Left forelimb (tissue), 1 donor: ENCODE measurements around the gene SLC2A8.
A peak's percentile ranks its signal among the peaks of the same experiment; 100 is the strongest.

Source experiments
- DNase-seq: peaks from one replicate; pipeline ENCODE4 v3.0.0-alpha.2; 2018; ENCODE audit warnings: low spot score

The SLC2A8 gene

GRCh38 chr9:127403507-127404192 is 6.7 kb downstream of the SLC2A8 start:
- no peak for DNase-seq

- DNase-seq: no peak
These were observed 7.7 kb downstream of the SLC2A8 start for GRCh38 chr9:127404631-127405030.

GRCh38 chr9:127405344-127406125 is 8.6 kb downstream of the SLC2A8 start:
- no peak for DNase-seq

GRCh38 chr9:127406799-127407491 is 10.0 kb downstream of the SLC2A8 start:
- no peak for DNase-seq

- DNase-seq: no peak
These were observed 10.5 kb downstream of the SLC2A8 start for GRCh38 chr9:127407492-127407843.

- no peak for DNase-seq
These were observed 14.2 kb downstream of the SLC2A8 start for GRCh38 chr9:127411122-127411521.

- DNase-seq: no peak
These were observed 18.2 kb downstream of the SLC2A8 start for GRCh38 chr9:127415141-127415540.

- no peak for DNase-seq
These were observed 18.7 kb downstream of the SLC2A8 start for GRCh38 chr9:127415657-127416056.

GRCh38 chr9:127417131-127418036 is 20.4 kb downstream of the SLC2A8 start:
- DNase-seq: no peak

GRCh38 chr9:127418037-127418471 is 21.1 kb downstream of the SLC2A8 start:
- no peak for DNase-seq

- no peak for DNase-seq
These were observed 22.4 kb downstream of the SLC2A8 start for GRCh38 chr9:127419348-127419747.

- no peak for DNase-seq
These were observed 24.1 kb downstream of the SLC2A8 start for GRCh38 chr9:127421057-127421456.

- no peak for DNase-seq
These were observed 25.3 kb downstream of the SLC2A8 start for GRCh38 chr9:127422133-127422782.

GRCh38 chr9:127422787-127423186 is 25.8 kb downstream of the SLC2A8 start:
- no peak for DNase-seq

GRCh38 chr9:127423476-127423933 is 26.5 kb downstream of the SLC2A8 start:
- DNase-seq: no peak

GRCh38 chr9:127423934-127424675 is 27.1 kb downstream of the SLC2A8 start, which contains the start of gene ZNF79:
Gene ZNF79, plus strand, starts transcription at chr9:127424382. Its CDS starts 406 bp downstream, at chr9:127424788.
- DNase-seq: peak; percentile 98

- DNase-seq: no peak
These were observed 27.7 kb downstream of the SLC2A8 start for GRCh38 chr9:127424676-127424999.

GRCh38 chr9:127426756-127427155 is 29.8 kb downstream of the SLC2A8 start:
- no peak for DNase-seq

GRCh38 chr9:127428348-127428747 is 31.4 kb downstream of the SLC2A8 start:
- no peak for DNase-seq

GRCh38 chr9:127430415-127430814 is 33.4 kb downstream of the SLC2A8 start:
- DNase-seq: no peak
